Coronary artery (tissue), 2 donors: ENCODE data around the gene SLC7A6OS.

Experiments
- DNase-seq: peaks from one replicate; pipeline ENCODE4 v3.0.0-alpha.2; 2017; ENCODE audit warnings: low spot score
- H3K27ac ChIP-seq, 2 donors: fragments of 200-600 bp; sonication (generic); one replicate each; pipeline ENCODE4 v1.5.1; 2016 to 2019
- H3K4me3 ChIP-seq: fragments of 200-600 bp; sonication (generic); 2 replicates; pipeline ENCODE4 v1.5.1; 2016; ENCODE audit warnings: mild to moderate bottlenecking, moderate library complexity
- CTCF ChIP-seq: fragments of 200-600 bp; sonication (generic); IDR thresholded peaks from one replicate; pipeline ENCODE4 v1.5.1; 2019; ENCODE audit warnings: antibody characterized with exemption

SLC7A6OS gene

DNA sequence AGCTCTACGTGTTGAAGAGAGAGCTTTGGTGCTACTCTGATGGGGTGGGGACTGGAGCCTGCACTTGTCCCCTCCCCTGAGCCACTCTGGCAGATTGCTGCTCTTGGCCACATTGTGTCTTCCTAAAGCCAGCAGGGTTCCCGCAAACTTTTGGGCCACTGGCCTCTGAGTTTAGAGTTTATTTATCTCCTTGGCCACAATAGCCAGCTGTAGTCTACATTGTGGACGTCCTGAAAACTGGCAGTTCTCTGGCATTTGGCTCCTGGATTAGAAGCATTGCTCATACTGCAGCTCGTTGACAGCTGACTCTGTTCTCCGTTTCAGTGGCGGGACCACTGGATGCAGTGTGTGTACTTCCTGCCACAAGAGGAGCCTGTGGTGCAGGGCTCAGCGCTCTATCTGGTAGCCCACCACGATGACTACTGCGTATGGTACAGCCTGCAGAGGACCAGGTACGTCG lies 34.6 kb upstream of the SLC7A6OS start:
- Histone ChIP-seq H3K4me3 (no peak overlapping the region), H3K27ac (no peak overlapping the region)
- no peak for TF ChIP-seq CTCF
- DNase-seq = no peak

DNA sequence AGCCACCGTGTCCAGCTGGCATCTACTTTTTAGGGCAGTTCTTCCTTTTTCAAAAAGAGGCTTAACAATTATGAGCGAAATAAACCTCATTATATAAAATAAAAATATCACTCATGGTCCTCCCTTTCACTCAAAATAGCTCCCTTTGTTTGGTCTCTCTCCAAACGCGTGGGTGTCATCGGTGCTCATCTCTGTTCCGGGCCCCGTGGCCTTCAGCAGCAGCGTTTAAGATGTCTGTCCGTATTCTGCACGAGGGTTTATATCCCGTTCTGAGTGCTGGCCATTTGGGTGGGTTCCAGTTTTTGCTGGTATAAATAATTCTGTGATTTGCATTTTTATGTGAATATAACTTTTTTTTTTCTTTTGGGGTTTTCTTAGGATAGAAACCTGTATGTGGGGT lies 33.5 kb upstream of the SLC7A6OS start:
- no peak overlapping the region for H3K27ac ChIP-seq
- no peak overlapping the region for H3K4me3 ChIP-seq
- no peak for DNase-seq
- TF ChIP-seq CTCF = no peak

GRCh38 chr16:68343137-68343536 lies 32.4 kb upstream of the SLC7A6OS start:
- Histone ChIP-seq H3K27ac (no peak overlapping the region), H3K4me3 (no peak overlapping the region)
- no peak for DNase-seq
- TF ChIP-seq CTCF = no peak

DNA sequence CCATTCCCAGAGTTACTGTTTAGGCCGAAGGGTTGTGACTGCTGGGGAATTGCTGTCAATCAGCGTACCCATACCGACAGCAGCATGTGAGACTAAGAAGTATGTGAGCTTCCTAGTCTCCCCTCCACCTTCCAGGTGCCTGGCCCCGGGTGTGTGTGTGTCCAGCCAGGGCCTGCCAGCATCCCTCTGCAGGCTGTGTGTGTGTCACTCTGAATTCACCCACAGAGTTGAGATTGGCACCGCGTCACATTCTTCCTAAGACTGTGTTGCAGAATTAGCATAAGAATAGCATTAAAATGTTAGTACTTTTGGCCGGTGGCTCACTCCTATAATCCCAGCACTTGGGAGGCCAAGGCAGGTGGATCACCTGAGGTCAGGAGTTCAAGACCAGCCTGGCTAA lies 31.9 kb upstream of the SLC7A6OS start:
- H3K27ac ChIP-seq = no peak overlapping the region

GRCh38 chr16:68339214-68339613 lies 28.5 kb upstream of the SLC7A6OS start:
- Histone ChIP-seq H3K4me3 (no peak overlapping the region), H3K27ac (no peak overlapping the region)
- no peak for TF ChIP-seq CTCF
- no peak for DNase-seq

More for the DNA sequence above, 31.9 kb upstream of the SLC7A6OS start:
- H3K4me3 ChIP-seq = no peak overlapping the region
- no peak for DNase-seq
- TF ChIP-seq CTCF = no peak

- no peak for DNase-seq
- H3K27ac ChIP-seq = no peak overlapping the region
- no peak overlapping the region for H3K4me3 ChIP-seq
- TF ChIP-seq CTCF = no peak
Observed at GRCh38 chr16:68338326-68339119, 27.8 kb upstream of the SLC7A6OS start.

GRCh38 chr16:68335175-68335574 lies 24.4 kb upstream of the SLC7A6OS start:
- no peak for DNase-seq
- no peak for TF ChIP-seq CTCF
- no peak overlapping the region for H3K27ac ChIP-seq
- no peak overlapping the region for H3K4me3 ChIP-seq
